ENCODE measurements around the gene CDC26. TPM values are rescaled to one million over a fixed set of nuclear protein-coding genes. Genes with fewer than 3 reads are reported as not detected.

CDC26 gene
- total RNA-seq, 1 experiment from 2014 or later: 29.3 TPM

DNA sequence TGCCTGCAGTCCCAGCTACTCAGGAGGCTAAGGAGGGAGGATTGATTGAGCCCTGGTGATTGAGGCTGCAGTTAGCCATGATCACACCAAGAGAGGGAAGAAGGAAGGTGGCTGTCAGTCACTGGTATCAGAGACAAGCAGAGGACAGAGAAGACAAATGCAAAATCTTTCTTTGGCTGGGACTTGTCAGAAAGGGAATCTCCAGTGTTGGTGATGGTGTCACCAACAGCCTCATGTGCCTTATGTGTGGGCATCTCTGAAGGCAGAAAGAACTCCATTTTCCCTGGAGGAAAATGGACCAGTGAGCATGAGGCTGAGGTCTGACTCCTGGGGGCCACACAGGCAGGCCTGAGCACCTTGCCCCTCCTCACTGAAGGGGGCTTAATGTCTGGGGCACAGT lies 39.9 kb upstream of the CDC26 start:
- BruUV-seq (replicated peaks): no TSS peak
- no peak overlapping the region for H3K4me3 ChIP-seq (ENCODE audit: low read depth, low read length)
- Mint-ChIP-seq H3K4me1 (ENCODE audit: low read depth, unreplicated experiment) (no peaks in the 10 kb centered on the region), H3K27ac (ENCODE audit: unreplicated experiment) (no peak overlapping the region), H3K4me3 (ENCODE audit: unreplicated experiment) (no peak overlapping the region), H3K36me3 (ENCODE audit: insufficient read depth, unreplicated experiment) (no peaks in the 10 kb centered on the region), H3K9me3 (ENCODE audit: unreplicated experiment) (no peaks in the 10 kb centered on the region), H3K27me3 (ENCODE audit: insufficient read depth, unreplicated experiment) (no peaks in the 10 kb centered on the region)
- no peaks in the 10 kb centered on the region for H3K36me3 ChIP-seq (ENCODE audit: control insufficient read depth, insufficient read depth, low read length)
- H3K9me3 ChIP-seq: no peaks in the 10 kb centered on the region
- no peak for TF ChIP-seq CTCF (IDR thresholded peaks at IDR 0.05; ENCODE audit: insufficient read depth in 1 of 2, low read depth in 1 of 2, low read length in 1 of 2, severe bottlenecking in 1 of 2, unreplicated experiment in 1 of 2)
- intact Hi-C loops (cut with micrococcal nuclease; ENCODE audit: unreplicated experiment): no loop called here
- CTCF ChIA-PET: no interaction called here
- H3K4me1 ChIP-seq: no peaks in the 10 kb centered on the region
- H3K27me3 ChIP-seq (replicated peaks; ENCODE audit: control insufficient read depth, insufficient read depth, low read length): no peaks in the 10 kb centered on the region
- DNase-seq: no peak
- POLR2A ChIA-PET: interaction anchor here (0.6 kb wide), 1 partner anchor 25 kb away, joined by 4 read pairs; the partner anchor contains the start of gene WDR31

GRCh38 chr9:113313261-113313660 lies 37.9 kb upstream of the CDC26 start:
- DNase-seq: no peak

DNA sequence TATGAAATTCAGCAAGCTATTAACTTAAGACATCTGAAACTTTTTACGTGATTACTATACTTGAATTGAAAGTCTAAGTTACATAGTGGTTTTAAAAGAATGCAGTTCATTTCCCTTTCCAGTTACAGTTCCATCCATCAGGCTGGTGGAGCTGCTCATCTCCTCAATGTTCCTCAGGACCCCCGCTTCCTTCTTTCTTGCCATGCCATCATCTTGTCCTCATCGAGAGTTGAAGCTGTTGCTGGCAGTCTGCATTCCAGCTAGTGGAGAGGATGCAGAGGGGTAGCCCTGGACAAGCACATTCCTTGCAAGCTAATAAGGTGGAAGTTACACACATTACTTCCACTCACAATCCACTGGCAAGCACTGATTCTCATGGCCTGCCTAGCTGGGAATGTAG lies 36.6 kb upstream of the CDC26 start:
- Mint-ChIP-seq H3K27ac (ENCODE audit: unreplicated experiment) (no peak overlapping the region), H3K9me3 (ENCODE audit: unreplicated experiment) (no peaks in the 10 kb centered on the region), H3K4me3 (ENCODE audit: unreplicated experiment) (no peak overlapping the region), H3K27me3 (ENCODE audit: insufficient read depth, unreplicated experiment) (no peaks in the 10 kb centered on the region), H3K4me1 (ENCODE audit: low read depth, unreplicated experiment) (no peaks in the 10 kb centered on the region), H3K36me3 (ENCODE audit: insufficient read depth, unreplicated experiment) (no peaks in the 10 kb centered on the region)
- Histone ChIP-seq H3K4me1 (no peaks in the 10 kb centered on the region), H3K36me3 (ENCODE audit: control insufficient read depth, insufficient read depth, low read length) (no peaks in the 10 kb centered on the region), H3K9me3 (no peaks in the 10 kb centered on the region), H3K27me3 (replicated peaks; ENCODE audit: control insufficient read depth, insufficient read depth, low read length) (no peaks in the 10 kb centered on the region), H3K4me3 (ENCODE audit: low read depth, low read length) (no peak overlapping the region)
- intact Hi-C loops (cut with micrococcal nuclease; ENCODE audit: unreplicated experiment): no loop called here
- DNase-seq: no peak
- POLR2A ChIA-PET: no interaction called here
- CTCF ChIA-PET: no interaction called here
- no peak for TF ChIP-seq CTCF (IDR thresholded peaks at IDR 0.05; ENCODE audit: insufficient read depth in 1 of 2, low read depth in 1 of 2, low read length in 1 of 2, severe bottlenecking in 1 of 2, unreplicated experiment in 1 of 2)
- no TSS peak for BruUV-seq (replicated peaks)

More at GRCh38 chr9:113313261-113313660, 37.9 kb upstream of the CDC26 start:
- Histone ChIP-seq H3K27me3 (replicated peaks; ENCODE audit: control insufficient read depth, insufficient read depth, low read length) (no peaks in the 10 kb centered on the region), H3K36me3 (ENCODE audit: control insufficient read depth, insufficient read depth, low read length) (no peaks in the 10 kb centered on the region), H3K4me3 (ENCODE audit: low read depth, low read length) (no peak overlapping the region), H3K4me1 (no peaks in the 10 kb centered on the region), H3K9me3 (no peaks in the 10 kb centered on the region)
- H3K4me3 Mint-ChIP-seq (ENCODE audit: unreplicated experiment): no peak overlapping the region
- TF ChIP-seq CTCF (IDR thresholded peaks at IDR 0.05; ENCODE audit: insufficient read depth in 1 of 2, low read depth in 1 of 2, low read length in 1 of 2, severe bottlenecking in 1 of 2, unreplicated experiment in 1 of 2): no peak
- no peaks in the 10 kb centered on the region for H3K4me1 Mint-ChIP-seq (ENCODE audit: low read depth, unreplicated experiment)
- POLR2A ChIA-PET: no interaction called here
- H3K27me3 Mint-ChIP-seq (ENCODE audit: insufficient read depth, unreplicated experiment): no peaks in the 10 kb centered on the region
- H3K27ac Mint-ChIP-seq (ENCODE audit: unreplicated experiment): no peak overlapping the region
- intact Hi-C loops (cut with micrococcal nuclease; ENCODE audit: unreplicated experiment): no loop called here
- no peaks in the 10 kb centered on the region for H3K36me3 Mint-ChIP-seq (ENCODE audit: insufficient read depth, unreplicated experiment)
- BruUV-seq (replicated peaks): no TSS peak
- H3K9me3 Mint-ChIP-seq (ENCODE audit: unreplicated experiment): no peaks in the 10 kb centered on the region
- CTCF ChIA-PET: no interaction called here
